Fibroblast of skin of abdomen (primary cell): ENCODE measurements around the gene MT1E.

ENCODE experiments used
- DNase-seq: peaks from one replicate; pipeline ENCODE4 v3.0.0-alpha.2; 2013

The MT1E gene

GRCh38 chr16:56672761-56673536 lies 47.4 kb downstream of the MT1E start:
- DNase-seq = peak; percentile 28

- peak; percentile 42 for DNase-seq
Observed at GRCh38 chr16:56673921-56674320, 48.3 kb downstream of the MT1E start.

- DNase-seq = peak; percentile 68
Observed at GRCh38 chr16:56674570-56674969, 49.0 kb downstream of the MT1E start.

GRCh38 chr16:56675685-56676210 lies 50.2 kb downstream of the MT1E start:
- no peak for DNase-seq
